ENCODE measurements around the gene BCAS3.
A peak's percentile ranks its signal among the peaks of the same experiment; 100 is the strongest.

BCAS3 gene

DNA sequence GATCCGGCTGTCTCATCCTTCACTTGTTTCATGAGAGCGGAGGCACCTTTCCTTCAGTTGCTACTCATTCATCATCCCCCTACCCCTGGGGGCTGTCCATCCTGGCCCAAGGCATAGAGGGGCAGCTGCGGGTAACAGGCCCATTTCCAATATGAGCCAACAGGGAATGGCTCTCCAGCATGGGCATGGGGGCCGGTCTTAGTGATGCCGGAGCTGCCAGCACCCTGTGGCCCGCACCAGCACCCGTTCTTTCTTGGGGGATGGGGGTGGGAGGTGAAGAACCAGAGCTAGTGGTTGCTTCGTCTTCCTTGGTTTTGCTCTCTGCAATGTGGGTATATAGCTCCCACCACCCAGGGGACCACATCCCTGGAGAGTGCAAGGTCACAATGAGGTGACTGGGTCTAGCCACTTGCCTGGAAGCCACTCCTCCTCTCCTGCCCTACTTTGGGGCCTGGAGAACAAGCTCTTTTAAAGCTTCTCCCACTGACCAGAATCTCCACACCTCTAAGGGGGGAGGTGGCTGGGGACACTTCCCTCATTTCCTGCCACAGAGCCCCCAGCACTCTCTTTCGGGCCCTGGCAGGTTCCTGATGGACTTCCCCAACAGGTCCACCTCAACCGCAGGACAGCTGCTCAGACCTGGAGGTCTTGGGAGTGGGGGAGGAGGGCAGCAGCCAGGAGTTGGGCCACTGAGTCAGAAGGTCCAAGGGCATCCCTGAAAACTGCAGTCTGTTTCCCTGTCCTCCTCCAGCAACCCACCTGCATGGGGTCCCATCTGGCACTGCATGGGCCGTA is 710.1 kb downstream of the BCAS3 start:
- Histone ChIP-seq H3K9me3 (ENCODE audit: control insufficient read depth, low read length) (no peaks in the 10 kb centered on the region), H3K27me3 (ENCODE audit: control insufficient read depth, insufficient read depth, low read length) (peaks cover 18% of the 10 kb centered on the region), H3K4me3 (ENCODE audit: low read length) (no peak overlapping the region), H3K4me1 (ENCODE audit: control insufficient read depth, insufficient read depth, low read length) (peaks cover 9% of the 10 kb centered on the region), H3K9ac (ENCODE audit: low read length) (no peak overlapping the region), H3K36me3 (ENCODE audit: control insufficient read depth, insufficient read depth, low read length) (no peaks in the 10 kb centered on the region)

DNA sequence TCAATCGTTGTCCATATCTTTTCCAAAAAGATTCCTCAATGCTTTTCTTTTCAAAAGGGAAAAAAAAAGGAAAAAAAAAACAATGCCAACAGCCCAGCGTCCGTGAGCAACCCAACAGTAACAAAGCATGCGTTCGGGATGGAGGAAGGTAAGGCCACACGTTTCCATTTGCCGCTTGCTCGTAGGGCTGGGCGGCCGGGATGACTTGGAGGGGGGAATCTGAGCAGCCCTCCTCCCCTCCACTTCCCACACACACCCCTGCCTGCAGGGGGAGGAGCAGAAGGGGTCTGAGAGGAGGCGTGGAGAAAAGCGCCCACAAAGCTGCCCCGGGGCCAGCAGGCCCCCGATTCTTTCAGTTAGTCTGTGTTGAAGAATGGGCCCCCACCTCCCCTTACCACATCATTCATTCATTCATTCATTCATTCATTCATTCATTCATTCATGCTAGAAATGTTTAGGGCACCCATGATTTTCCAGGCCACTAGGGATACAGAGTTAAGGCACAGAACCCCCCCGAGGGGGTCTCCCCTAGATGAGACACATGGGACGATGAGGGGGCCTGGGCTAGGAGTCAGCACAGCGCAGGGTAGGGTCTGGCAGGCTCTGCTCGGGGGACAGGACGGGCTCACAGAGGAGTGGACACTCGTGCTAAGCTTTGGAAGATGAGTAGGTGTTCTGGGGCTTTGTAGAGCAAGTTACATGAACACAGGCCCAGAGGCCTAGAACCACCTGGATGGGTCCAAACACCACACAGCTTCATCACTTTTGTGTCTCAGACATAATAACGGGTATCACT is 711.1 kb downstream of the BCAS3 start:
- Histone ChIP-seq H3K27me3 (ENCODE audit: control insufficient read depth, insufficient read depth, low read length) (peaks cover 18% of the 10 kb centered on the region), H3K9ac (ENCODE audit: low read length) (no peak overlapping the region), H3K9me3 (ENCODE audit: control insufficient read depth, low read length) (no peaks in the 10 kb centered on the region), H3K4me1 (ENCODE audit: control insufficient read depth, insufficient read depth, low read length) (peaks cover 9% of the 10 kb centered on the region), H3K4me3 (ENCODE audit: low read length) (no peak overlapping the region), H3K36me3 (ENCODE audit: control insufficient read depth, insufficient read depth, low read length) (no peaks in the 10 kb centered on the region)

DNA sequence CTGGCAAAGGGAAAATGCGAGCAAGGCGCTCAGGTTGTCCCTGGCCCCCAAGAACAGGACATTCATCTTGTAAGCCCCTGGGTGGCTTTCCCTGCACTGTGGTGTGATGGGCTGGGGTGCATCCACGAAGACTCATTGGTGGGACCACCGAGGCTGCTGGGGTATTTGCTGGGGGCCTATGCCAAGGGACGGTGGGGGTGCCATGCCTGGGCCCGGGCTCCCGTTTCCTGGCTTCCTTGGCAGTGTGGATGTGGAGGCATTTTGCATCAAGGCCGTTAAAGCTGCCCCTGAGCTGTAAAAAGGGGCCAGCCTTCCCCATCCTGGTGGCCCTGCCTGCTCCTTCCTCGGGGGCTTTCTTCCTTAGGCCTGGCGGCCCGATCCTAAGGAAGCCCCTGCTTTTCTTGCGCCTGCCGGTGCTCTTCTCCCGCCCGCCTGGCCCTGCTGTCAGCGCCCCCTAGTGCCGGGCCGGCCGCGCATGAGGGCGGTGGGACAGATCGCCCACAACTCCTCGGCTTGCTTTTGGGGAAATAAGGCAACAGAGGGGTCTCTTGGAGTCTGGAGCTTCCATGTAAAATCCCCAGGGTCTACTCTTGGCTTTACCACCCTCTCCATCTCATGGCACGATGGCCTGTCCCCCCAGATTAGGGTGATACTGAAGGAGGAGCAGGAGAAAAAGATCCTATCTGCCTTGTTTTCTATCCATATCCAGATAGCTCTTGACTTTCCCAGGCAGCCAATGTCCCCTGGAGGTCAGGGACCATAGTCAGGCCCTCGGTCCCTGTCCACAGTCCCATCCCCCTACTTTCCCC is 712.2 kb downstream of the BCAS3 start:
- H3K4me3 ChIP-seq (ENCODE audit: low read length): no peak overlapping the region
- no peaks in the 10 kb centered on the region for H3K9me3 ChIP-seq (ENCODE audit: control insufficient read depth, low read length)
- H3K27me3 ChIP-seq (ENCODE audit: control insufficient read depth, insufficient read depth, low read length): peaks cover 27% of the 10 kb centered on the region
- peak overlapping the region; percentile 34 for H3K9ac ChIP-seq (ENCODE audit: low read length)
- H3K4me1 ChIP-seq (ENCODE audit: control insufficient read depth, insufficient read depth, low read length): peaks cover 9% of the 10 kb centered on the region
- H3K36me3 ChIP-seq (ENCODE audit: control insufficient read depth, insufficient read depth, low read length): no peaks in the 10 kb centered on the region

DNA sequence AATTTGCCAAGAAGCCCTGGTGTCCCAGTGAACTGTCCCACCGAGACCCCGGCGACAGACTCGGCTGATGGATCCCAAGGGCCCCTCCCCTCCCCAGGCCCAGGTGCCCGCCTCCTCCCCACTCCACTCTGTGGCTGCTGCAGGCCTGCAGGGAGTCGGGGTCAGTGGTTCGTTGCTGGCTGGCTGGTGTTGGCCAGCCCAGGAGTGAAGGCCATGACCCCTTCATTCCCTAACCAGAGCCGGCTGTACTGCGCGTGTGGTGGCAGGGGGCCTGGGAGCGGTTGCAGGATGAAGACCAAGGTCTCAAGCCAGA is 712.8 kb downstream of the BCAS3 start:
- Histone ChIP-seq H3K9ac (ENCODE audit: low read length) (no peak overlapping the region), H3K9me3 (ENCODE audit: control insufficient read depth, low read length) (no peaks in the 10 kb centered on the region), H3K36me3 (ENCODE audit: control insufficient read depth, insufficient read depth, low read length) (no peaks in the 10 kb centered on the region), H3K27me3 (ENCODE audit: control insufficient read depth, insufficient read depth, low read length) (peaks cover 33% of the 10 kb centered on the region), H3K4me1 (ENCODE audit: control insufficient read depth, insufficient read depth, low read length) (peaks cover 9% of the 10 kb centered on the region), H3K4me3 (ENCODE audit: low read length) (no peak overlapping the region)

DNA sequence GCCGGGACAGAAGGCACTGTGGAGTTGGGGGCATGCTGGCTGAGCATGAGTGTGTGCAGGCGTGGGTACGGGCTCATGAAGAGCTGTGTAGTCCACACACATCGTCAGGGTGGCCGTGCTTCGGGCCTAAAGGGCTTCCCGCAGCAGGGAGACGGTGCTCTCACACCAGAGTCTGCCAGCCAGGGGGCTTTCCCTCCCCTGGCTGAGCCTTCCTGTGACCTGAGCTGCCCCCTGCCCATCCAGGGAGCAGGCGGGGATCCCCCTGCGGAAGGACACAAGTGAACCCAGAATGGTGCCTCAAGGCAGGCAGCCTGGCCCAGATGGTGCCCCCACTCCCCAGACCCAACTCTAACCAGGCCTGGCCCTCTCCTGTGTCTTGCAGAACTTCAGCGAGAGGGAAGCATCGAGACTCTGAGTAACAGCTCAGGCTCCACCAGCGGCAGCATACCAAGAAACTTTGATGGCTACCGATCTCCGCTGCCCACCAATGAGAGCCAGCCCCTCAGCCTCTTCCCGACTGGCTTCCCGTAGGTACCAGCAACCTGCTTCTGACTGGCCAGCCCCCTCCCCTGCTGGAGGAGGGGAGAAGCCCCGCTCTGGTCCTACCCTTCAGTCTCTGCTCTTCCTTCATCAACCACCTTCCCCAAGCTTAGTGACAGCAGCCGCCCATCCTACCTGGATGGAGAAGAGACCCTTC is 714.1 kb downstream of the BCAS3 start:
- no peaks in the 10 kb centered on the region for H3K9me3 ChIP-seq (ENCODE audit: control insufficient read depth, low read length)
- no peaks in the 10 kb centered on the region for H3K36me3 ChIP-seq (ENCODE audit: control insufficient read depth, insufficient read depth, low read length)
- H3K4me3 ChIP-seq (ENCODE audit: low read length): no peak overlapping the region
- H3K9ac ChIP-seq (ENCODE audit: low read length): no peak overlapping the region
- H3K27me3 ChIP-seq (ENCODE audit: control insufficient read depth, insufficient read depth, low read length): peaks cover 46% of the 10 kb centered on the region
- H3K4me1 ChIP-seq (ENCODE audit: control insufficient read depth, insufficient read depth, low read length): peaks cover 16% of the 10 kb centered on the region

DNA sequence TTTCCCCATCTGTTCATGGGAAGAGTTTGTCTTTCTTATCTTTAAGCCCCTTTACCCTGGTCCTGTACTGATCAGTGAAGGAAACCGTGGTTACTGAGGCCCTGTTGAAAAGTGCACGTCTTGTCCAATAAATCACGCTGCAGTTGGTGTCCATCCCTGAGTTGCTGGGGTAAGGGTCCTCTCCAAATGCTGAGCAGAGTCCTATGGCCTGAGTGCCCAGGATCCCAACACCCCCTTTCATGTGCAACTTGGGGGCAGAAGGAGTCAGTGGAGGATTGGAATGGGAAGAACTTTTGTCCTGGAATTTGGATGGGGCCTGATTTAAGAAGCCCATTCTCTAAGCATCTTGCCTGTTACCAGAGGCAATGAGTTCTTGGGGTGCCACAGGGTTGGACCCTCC is 715.0 kb downstream of the BCAS3 start:
- H3K4me3 ChIP-seq (ENCODE audit: low read length): no peak overlapping the region
- peaks cover 55% of the 10 kb centered on the region for H3K27me3 ChIP-seq (ENCODE audit: control insufficient read depth, insufficient read depth, low read length)
- no peaks in the 10 kb centered on the region for H3K9me3 ChIP-seq (ENCODE audit: control insufficient read depth, low read length)
- peaks cover 25% of the 10 kb centered on the region for H3K4me1 ChIP-seq (ENCODE audit: control insufficient read depth, insufficient read depth, low read length)
- H3K36me3 ChIP-seq (ENCODE audit: control insufficient read depth, insufficient read depth, low read length): no peaks in the 10 kb centered on the region
- no peak overlapping the region for H3K9ac ChIP-seq (ENCODE audit: low read length)

DNA sequence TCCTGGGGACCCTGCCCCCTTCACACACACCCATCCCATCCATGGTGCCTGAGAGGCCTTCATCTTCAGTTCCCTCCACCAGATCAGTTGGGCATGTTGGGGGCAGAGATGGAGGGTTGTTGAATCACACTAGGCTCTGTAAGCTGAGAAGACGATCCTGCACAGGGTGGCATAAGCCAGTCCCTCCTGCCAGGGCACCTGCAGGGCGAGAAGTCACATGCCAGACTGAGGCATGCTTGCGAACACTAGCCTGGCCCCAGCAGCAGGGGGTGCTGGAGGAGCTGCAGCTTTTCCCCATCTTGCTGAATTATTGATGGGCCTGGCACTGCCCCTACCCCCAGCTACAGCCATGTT is 715.9 kb downstream of the BCAS3 start:
- H3K27me3 ChIP-seq (ENCODE audit: control insufficient read depth, insufficient read depth, low read length): peaks cover 64% of the 10 kb centered on the region
- H3K9ac ChIP-seq (ENCODE audit: low read length): no peak overlapping the region
- peaks cover 31% of the 10 kb centered on the region for H3K4me1 ChIP-seq (ENCODE audit: control insufficient read depth, insufficient read depth, low read length)

DNA sequence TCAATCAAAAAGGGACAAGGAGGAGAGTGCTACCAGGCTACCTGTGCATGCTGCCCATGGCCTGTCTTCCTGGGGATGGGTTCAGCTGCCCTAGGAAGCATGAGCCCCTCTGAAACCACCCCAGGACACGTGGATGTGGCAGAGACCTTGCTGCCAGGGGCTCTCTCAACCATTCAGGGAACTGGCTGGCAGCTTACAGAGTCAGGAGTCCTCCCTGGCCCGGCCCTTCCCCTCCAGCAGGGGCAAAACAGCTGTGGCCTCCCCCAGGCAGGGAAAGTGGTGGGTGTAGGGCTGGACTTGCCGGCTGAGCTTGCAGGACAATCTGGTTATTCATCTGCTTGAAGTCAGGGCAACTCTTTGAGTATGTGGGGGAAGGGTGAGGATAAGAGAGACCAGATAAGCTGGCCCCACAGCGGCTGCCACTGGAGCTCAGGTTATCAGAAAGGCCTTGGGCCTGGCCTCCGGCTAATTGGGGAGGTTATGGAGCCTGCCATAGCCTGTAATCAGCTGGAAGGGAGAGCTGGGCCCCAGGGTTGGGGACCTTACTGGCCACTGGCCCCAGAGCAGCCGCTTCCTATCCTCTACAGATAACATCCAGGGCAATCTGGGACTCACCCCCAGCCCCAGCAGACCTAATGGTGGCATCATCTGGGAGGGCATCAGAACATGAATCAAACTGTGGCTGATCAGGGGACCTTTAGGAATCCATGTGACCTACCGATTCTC is 716.4 kb downstream of the BCAS3 start:
- Histone ChIP-seq H3K27me3 (ENCODE audit: control insufficient read depth, insufficient read depth, low read length) (peaks cover 69% of the 10 kb centered on the region), H3K4me1 (ENCODE audit: control insufficient read depth, insufficient read depth, low read length) (peaks cover 37% of the 10 kb centered on the region), H3K9me3 (ENCODE audit: control insufficient read depth, low read length) (no peaks in the 10 kb centered on the region), H3K36me3 (ENCODE audit: control insufficient read depth, insufficient read depth, low read length) (no peaks in the 10 kb centered on the region), H3K4me3 (ENCODE audit: low read length) (no peak overlapping the region), H3K9ac (ENCODE audit: low read length) (no peak overlapping the region)

More for the DNA sequence above, 715.9 kb downstream of the BCAS3 start:
- Histone ChIP-seq H3K36me3 (ENCODE audit: control insufficient read depth, insufficient read depth, low read length) (no peaks in the 10 kb centered on the region), H3K4me3 (ENCODE audit: low read length) (no peak overlapping the region), H3K9me3 (ENCODE audit: control insufficient read depth, low read length) (no peaks in the 10 kb centered on the region)

DNA sequence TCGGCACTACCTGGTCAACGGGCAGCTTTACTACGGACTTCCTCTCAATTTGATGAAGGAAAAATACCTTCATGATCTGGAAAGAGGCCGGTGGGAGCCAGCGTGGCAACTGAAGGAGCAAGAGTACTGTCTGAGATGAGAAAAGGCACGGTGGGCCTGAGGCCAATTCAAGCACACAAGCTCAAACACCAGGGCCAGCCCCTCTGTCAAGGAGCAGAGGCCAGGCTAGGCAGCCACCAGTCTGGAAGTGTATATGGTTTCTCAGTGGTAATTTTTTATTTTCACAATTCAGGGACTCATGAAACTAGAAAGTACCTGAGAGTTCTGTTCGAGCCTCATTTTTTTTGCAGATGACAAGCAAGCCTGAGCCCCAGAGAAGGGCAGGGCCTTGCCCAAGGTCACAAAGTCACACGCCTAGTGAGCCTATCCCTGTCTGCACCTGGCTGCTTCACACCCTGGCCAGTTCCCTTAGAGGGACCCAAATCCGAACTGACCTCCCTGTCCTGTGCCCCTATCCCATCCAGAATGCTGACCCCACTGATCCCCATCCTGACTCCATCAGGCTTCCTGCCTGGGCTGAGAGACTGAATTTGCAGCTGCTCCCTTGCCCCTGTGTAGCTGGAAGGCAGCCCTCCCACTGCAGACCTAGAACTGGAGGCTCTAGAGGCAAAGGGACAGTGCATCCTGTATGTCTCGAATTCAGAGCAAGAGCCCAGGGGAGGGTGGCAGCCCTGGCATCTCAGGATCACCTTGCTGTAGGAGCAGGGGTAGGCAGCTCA is 717.2 kb downstream of the BCAS3 start:
- peaks cover 35% of the 10 kb centered on the region for H3K4me1 ChIP-seq (ENCODE audit: control insufficient read depth, insufficient read depth, low read length)
- no peak overlapping the region for H3K9ac ChIP-seq (ENCODE audit: low read length)
- H3K4me3 ChIP-seq (ENCODE audit: low read length): no peak overlapping the region

DNA sequence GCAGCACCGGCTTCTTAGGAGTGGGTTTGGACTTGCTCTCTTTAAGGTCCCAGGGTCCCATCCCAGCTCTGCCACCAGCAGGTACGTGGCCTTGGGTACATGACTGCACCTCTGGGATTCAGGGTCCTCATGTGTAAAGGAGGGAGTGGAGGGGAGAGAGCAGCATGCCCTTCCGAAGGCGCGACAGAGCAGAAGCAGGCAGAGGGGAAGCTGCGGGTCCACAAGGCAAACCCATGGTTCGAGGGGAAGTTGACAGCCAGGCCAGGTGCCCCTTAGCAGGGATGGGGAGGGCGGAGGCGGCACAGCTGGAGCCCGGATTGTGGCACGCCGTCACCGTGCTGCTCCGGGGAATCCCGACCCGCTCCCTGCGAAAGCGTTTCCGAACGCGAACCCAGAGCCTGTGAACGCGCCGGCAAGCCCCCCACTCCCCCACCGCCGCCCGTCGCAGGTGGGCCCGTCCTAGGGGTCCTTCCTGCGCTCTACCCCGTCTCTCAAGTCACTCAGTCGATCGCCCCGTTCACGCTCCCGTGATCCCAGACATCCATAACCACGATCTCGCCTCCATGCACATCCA is 717.8 kb downstream of the BCAS3 start:
- Histone ChIP-seq H3K4me3 (ENCODE audit: low read length) (no peak overlapping the region), H3K4me1 (ENCODE audit: control insufficient read depth, insufficient read depth, low read length) (peaks cover 31% of the 10 kb centered on the region), H3K36me3 (ENCODE audit: control insufficient read depth, insufficient read depth, low read length) (no peaks in the 10 kb centered on the region), H3K9ac (ENCODE audit: low read length) (no peak overlapping the region), H3K9me3 (ENCODE audit: control insufficient read depth, low read length) (no peaks in the 10 kb centered on the region), H3K27me3 (ENCODE audit: control insufficient read depth, insufficient read depth, low read length) (peaks cover 62% of the 10 kb centered on the region)

More for the DNA sequence above, 717.2 kb downstream of the BCAS3 start:
- H3K36me3 ChIP-seq (ENCODE audit: control insufficient read depth, insufficient read depth, low read length): no peaks in the 10 kb centered on the region
- H3K9me3 ChIP-seq (ENCODE audit: control insufficient read depth, low read length): no peaks in the 10 kb centered on the region
- H3K27me3 ChIP-seq (ENCODE audit: control insufficient read depth, insufficient read depth, low read length): peaks cover 69% of the 10 kb centered on the region
